CD14-positive monocyte (primary cell): Measurements from ENCODE around the gene ZNF423. TPM values are rescaled to one million over a fixed set of nuclear protein-coding genes. Genes with fewer than 3 reads are reported as not detected.

Experiments used
- DNase-seq, 3 donors: peaks; one replicate each; pipeline ENCODE4 v3.0.0-alpha.2; 2011 to 2022
- H2AFZ ChIP-seq: 2 replicates; pipeline ENCODE4 v1.6.0; 2012; ENCODE audit warnings: mild to moderate bottlenecking, low read depth, low read length, inconsistent platforms; ENCODE audit not compliant: insufficient read depth, poor library complexity, severe bottlenecking
- H3K27ac ChIP-seq, 2 donors: 1 replicate in 1 of 2; 2 replicates in 1 of 2; pipeline ENCODE4 v1.5.1; 2012 to 2013; ENCODE audit warnings: low read length in 2 of 2, control low read depth in 1 of 2, inconsistent platforms in 1 of 2, low read depth in 1 of 2, mild to moderate bottlenecking in 1 of 2
- H3K27me3 ChIP-seq, 2 donors: one replicate each; pipeline versions ENCODE4 v1.6.0 to v1.6.1; 2011 to 2013; ENCODE audit warnings: low read length in 2 of 2; ENCODE audit not compliant: control insufficient read depth in 2 of 2, insufficient read depth in 2 of 2
- H3K36me3 ChIP-seq, 2 donors: replicated peaks in 1 of 2; 1 replicate in 1 of 2; 2 replicates in 1 of 2; pipeline versions ENCODE4 v1.5.1 to v1.6.1; 2012 to 2013; ENCODE audit warnings: low read length in 2 of 2, control low read depth in 1 of 2, inconsistent platforms in 1 of 2, mild to moderate bottlenecking in 1 of 2; ENCODE audit not compliant: insufficient read depth in 2 of 2, control insufficient read depth in 1 of 2
- H3K4me1 ChIP-seq, 2 donors: 1 replicate in 1 of 2; 2 replicates in 1 of 2; pipeline versions ENCODE4 v1.5.1 to v1.6.1; 2012 to 2013; ENCODE audit warnings: low read length in 2 of 2, control low read depth in 1 of 2, inconsistent platforms in 1 of 2, mild to moderate bottlenecking in 1 of 2, moderate library complexity in 1 of 2; ENCODE audit not compliant: insufficient read depth in 2 of 2, control insufficient read depth in 1 of 2
- H3K4me2 ChIP-seq: replicated peaks from 2 replicates; pipeline ENCODE3; 2012; ENCODE audit warnings: low read length, moderate library complexity, mild to moderate bottlenecking; ENCODE audit not compliant: poor library complexity, severe bottlenecking; ENCODE audit errors: extremely low read depth
- H3K4me3 ChIP-seq, 3 experiments: fragments of 200-600 bp in 1 of 3; sonication (generic) in 1 of 3; replicated peaks in 1 of 3; 1 replicate in 2 of 3; 2 replicates in 1 of 3; pipeline ENCODE4 v1.5.1; 2011 to 2013; ENCODE audit warnings: low read length in 3 of 3, mild to moderate bottlenecking in 3 of 3, control low read depth in 2 of 3, low read depth in 2 of 3, inconsistent platforms in 1 of 3, moderate library complexity in 1 of 3
- H3K79me2 ChIP-seq: 2 replicates; pipeline ENCODE4 v1.6.0; 2012; ENCODE audit warnings: mild to moderate bottlenecking, control low read depth, inconsistent platforms, low read length, moderate library complexity; ENCODE audit not compliant: insufficient read depth
- H3K9ac ChIP-seq: 2 replicates; pipeline ENCODE4 v1.6.0; 2017; ENCODE audit warnings: low read length, mild to moderate bottlenecking; ENCODE audit not compliant: insufficient read depth, poor library complexity, severe bottlenecking
- H3K9me3 ChIP-seq, 2 donors: replicated peaks in 1 of 2; 1 replicate in 1 of 2; 2 replicates in 1 of 2; pipeline versions ENCODE4 v1.5.1 to v1.6.1; 2012 to 2013; ENCODE audit warnings: low read length in 2 of 2, control low read depth in 1 of 2; ENCODE audit not compliant: control insufficient read depth in 1 of 2, insufficient read depth in 1 of 2
- H4K20me1 ChIP-seq: 2 replicates; pipeline ENCODE4 v1.6.0; 2012; ENCODE audit warnings: mild to moderate bottlenecking, low read length, control low read depth, moderate library complexity; ENCODE audit not compliant: insufficient read depth
- H3K27ac Mint-ChIP-seq, 7 donors: one replicate each; pipeline ENCODE4 v1.8.0; 2020; ENCODE audit warnings: mild to moderate bottlenecking in 7 of 7, mixed read lengths in 7 of 7, moderate library complexity in 6 of 7, inconsistent platforms in 2 of 7
- H3K27me3 Mint-ChIP-seq, 3 donors: one replicate each; pipeline ENCODE4 v1.8.0; 2021 to 2022; ENCODE audit warnings: low read depth in 3 of 3, mild to moderate bottlenecking in 3 of 3, mixed read lengths in 3 of 3, moderate library complexity in 3 of 3, inconsistent platforms in 1 of 3
- H3K36me3 Mint-ChIP-seq, 2 donors: one replicate each; pipeline ENCODE4 v1.8.0; 2020; ENCODE audit warnings: mixed read lengths in 2 of 2, inconsistent platforms in 1 of 2, mild to moderate bottlenecking in 1 of 2
- H3K4me1 Mint-ChIP-seq: one replicate; pipeline ENCODE4 v1.8.0; 2020; ENCODE audit warnings: mild to moderate bottlenecking, mixed read lengths
- H3K4me3 Mint-ChIP-seq, 2 donors: one replicate each; pipeline ENCODE4 v1.8.0; 2020; ENCODE audit warnings: mild to moderate bottlenecking in 2 of 2, mixed read lengths in 2 of 2, moderate library complexity in 1 of 2
- H3K9me3 Mint-ChIP-seq, 7 donors: one replicate each; pipeline ENCODE4 v1.8.0; 2020 to 2022; ENCODE audit warnings: mixed read lengths in 7 of 7, mild to moderate bottlenecking in 6 of 7, moderate library complexity in 6 of 7, inconsistent platforms in 2 of 7
- CTCF ChIP-seq: fragments of 200-600 bp; IDR thresholded peaks from one replicate; pipeline ENCODE4 v1.8.0; 2022; ENCODE audit warnings: antibody characterized with exemption, mild to moderate bottlenecking
- WGBS: methylation state at CpG from one replicate; pipeline ENCODE4 v1.1.5; 2013; ENCODE audit warnings: missing lambda C conversion rate; ENCODE audit not compliant: insufficient coverage; 5-methylcytosine and 5-hydroxymethylcytosine counted together
- intact Hi-C, 2 donors: fragments of 100-400 bp; cut with micrococcal nuclease; formaldehyde crosslinking; loops; one replicate each; pipeline versions ENCODE4 v1.15.0 to v1.15.1; 2023
- polyA plus RNA-seq, 3 donors: library from polyadenylated mRNA; depleted of rRNA in 1 of 3; unstranded in 2 of 3; stranded (reverse) in 1 of 3; fragments of 300-500 nt in 2 of 3; fragments of >200 nt in 1 of 3; fragmentation: Illumina TruSeq in 2 of 3; gene quantifications; 1 replicate in 2 of 3; 2 replicates in 1 of 3; pipeline ENCODE4 v1.2.3, GENCODE V29; 2012 to 2021

The ZNF423 gene
- polyA plus RNA-seq, 3 donors, result not detected

DNA sequence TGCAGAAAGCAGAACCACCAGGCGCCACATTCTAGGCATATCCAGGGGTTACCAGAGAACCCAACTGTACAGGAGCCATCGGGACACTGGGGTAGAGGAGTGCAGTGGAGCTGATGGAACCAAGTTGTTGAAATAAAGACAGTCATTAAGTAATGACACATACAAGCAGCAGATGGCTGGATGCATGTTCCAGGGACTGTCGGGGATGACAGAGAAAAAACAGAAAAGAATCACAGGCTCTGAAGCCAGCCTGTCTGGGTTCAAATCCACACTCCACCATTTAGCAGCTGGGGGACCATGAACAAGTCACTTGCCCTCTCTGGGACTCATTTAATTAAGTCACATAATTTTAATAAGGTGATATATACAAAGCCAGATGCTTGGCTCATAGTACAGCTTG lies 117.1 kb downstream of the ZNF423 start:
- Mint-ChIP-seq H3K4me1 (no peaks in the 10 kb centered on the region), H3K27me3 (peaks cover 2 to 6% (median 3%) of the 10 kb centered on the region in 3 donors), H3K4me3 (no peak overlapping the region), H3K27ac (no peak overlapping the region), H3K9me3 (no peaks in the 10 kb centered on the region), H3K36me3 (no peaks in the 10 kb centered on the region)
- no peak overlapping the region for H3K4me3 ChIP-seq
- DNase-seq, result no peak
- no peak for TF ChIP-seq CTCF
- no CpG with 5 or more reads among the region's 3 CpGs for WGBS
- no peak overlapping the region for H2AFZ ChIP-seq
- no peak overlapping the region for H3K27ac ChIP-seq
- H3K4me1 ChIP-seq, result no peaks in the 10 kb centered on the region
- no peak overlapping the region for H3K4me2 ChIP-seq
- H3K9me3 ChIP-seq, result no peaks in the 10 kb centered on the region
- no peaks in the 10 kb centered on the region for H3K27me3 ChIP-seq
- no peaks in the 10 kb centered on the region for H3K79me2 ChIP-seq
- intact Hi-C loops, result no loop called here
- H3K36me3 ChIP-seq, result no peaks in the 10 kb centered on the region
- no peaks in the 10 kb centered on the region for H4K20me1 ChIP-seq
- H3K9ac ChIP-seq, result no peak overlapping the region

DNA sequence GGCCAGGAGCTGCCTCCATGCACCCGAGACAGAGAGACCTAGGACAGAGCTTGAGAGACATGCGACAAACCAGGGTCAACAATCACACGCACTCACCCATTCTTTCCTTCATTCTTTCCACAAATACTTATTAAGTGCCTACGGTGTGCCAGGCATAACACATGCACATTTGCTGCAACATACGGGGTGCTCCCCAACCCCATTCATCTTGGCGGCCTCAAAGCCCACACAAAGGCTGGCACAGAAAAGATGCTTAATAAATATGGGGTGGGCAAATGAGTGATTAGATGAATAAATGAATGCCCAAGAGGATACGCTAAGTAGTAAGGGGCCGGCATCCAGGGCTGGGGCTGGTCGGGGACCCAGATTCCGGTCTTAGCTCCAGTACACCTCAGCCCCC lies 117.9 kb downstream of the ZNF423 start:
- DNase-seq, result no peak
- no peak overlapping the region for H3K4me3 Mint-ChIP-seq
- no peaks in the 10 kb centered on the region for H3K79me2 ChIP-seq
- TF ChIP-seq CTCF, result no peak
- intact Hi-C loops, result no loop called here
- H2AFZ ChIP-seq, result no peak overlapping the region
- no peaks in the 10 kb centered on the region for H3K9me3 Mint-ChIP-seq
- WGBS, result 93% methylated on average over 6 of the region's 10 CpGs
- no peak overlapping the region for H3K4me3 ChIP-seq
- no peak overlapping the region for H3K27ac ChIP-seq
- H3K4me2 ChIP-seq, result no peak overlapping the region
- H3K9me3 ChIP-seq, result no peaks in the 10 kb centered on the region
- H3K4me1 Mint-ChIP-seq, result no peaks in the 10 kb centered on the region
- H3K27me3 Mint-ChIP-seq, result peaks cover 2 to 6% (median 3%) of the 10 kb centered on the region in 3 donors
- no peaks in the 10 kb centered on the region for H3K36me3 ChIP-seq
- H3K27ac Mint-ChIP-seq, result no peak overlapping the region
- H3K36me3 Mint-ChIP-seq, result no peaks in the 10 kb centered on the region
- H3K4me1 ChIP-seq, result no peaks in the 10 kb centered on the region
- H3K27me3 ChIP-seq, result no peaks in the 10 kb centered on the region
- H3K9ac ChIP-seq, result no peak overlapping the region
- H4K20me1 ChIP-seq, result no peaks in the 10 kb centered on the region
